HG02840 (cell line): ENCODE measurements around the gene WBP1L.
"Not testable (repeated sequence)": the region's sequence is repeated elsewhere in the genome, so short reads cannot be mapped to it uniquely, and the experiment has no call there.

Experiments
- ATAC-seq: cut with Tn5 transposase; IDR thresholded peaks from one replicate; pipeline ENCODE4 v1.9.1; 2021; ENCODE audit warnings: mild to moderate bottlenecking, moderate library complexity, moderate number of reproducible peaks; ENCODE audit not compliant: unreplicated experiment, low FRiP score

Gene WBP1L

GRCh38 chr10:102743588-102744373, at the start of gene WBP1L:
TSS of gene WBP1L (plus strand) at chr10:102743948. CDS start at chr10:102744054, 106 bp downstream.
- peak; percentile 96 for ATAC-seq

GRCh38 chr10:102695401-102695800, 48.3 kb upstream of the WBP1L start:
- ATAC-seq, result not testable (repeated sequence)

GRCh38 chr10:102696736-102697135, 47.0 kb upstream of the WBP1L start:
- ATAC-seq, result no peak

- ATAC-seq, result no peak
Observed at GRCh38 chr10:102698894-102699293, 44.9 kb upstream of the WBP1L start.

GRCh38 chr10:102701272-102701671, 42.5 kb upstream of the WBP1L start:
- ATAC-seq, result no peak

GRCh38 chr10:102701796-102702195, 42.0 kb upstream of the WBP1L start:
- ATAC-seq, result no peak

GRCh38 chr10:102702742-102703141, 41.0 kb upstream of the WBP1L start:
- ATAC-seq, result no peak

- ATAC-seq, result no peak
Observed at GRCh38 chr10:102704915-102705314, 38.8 kb upstream of the WBP1L start.

- ATAC-seq, result no peak
Observed at GRCh38 chr10:102705531-102705930, 38.2 kb upstream of the WBP1L start.

GRCh38 chr10:102710609-102711008, 33.1 kb upstream of the WBP1L start:
- no peak for ATAC-seq

- ATAC-seq, result no peak
Observed at GRCh38 chr10:102712089-102712488, 31.7 kb upstream of the WBP1L start.

- ATAC-seq, result no peak
Observed at GRCh38 chr10:102712843-102713538, 30.8 kb upstream of the WBP1L start.

GRCh38 chr10:102713539-102713813, 30.3 kb upstream of the WBP1L start:
- no peak for ATAC-seq

- peak; percentile 81 for ATAC-seq
Observed at GRCh38 chr10:102713814-102714620, 29.7 kb upstream of the WBP1L start, which contains the start of gene ARL3. TSS of gene ARL3 (minus strand) at chr10:102714397. CDS start at chr10:102714275, 122 bp downstream.

GRCh38 chr10:102714621-102715455, 28.9 kb upstream of the WBP1L start, which contains the start of gene SFXN2:
TSS of gene SFXN2 (plus strand) at chr10:102714636. CDS start at chr10:102726637, 12,001 bp downstream.
- no peak for ATAC-seq

GRCh38 chr10:102715880-102716279, 27.9 kb upstream of the WBP1L start:
- no peak for ATAC-seq

GRCh38 chr10:102716900-102717565, 26.7 kb upstream of the WBP1L start:
- ATAC-seq, result not testable (repeated sequence)

GRCh38 chr10:102718220-102718619, 25.5 kb upstream of the WBP1L start:
- no peak for ATAC-seq

GRCh38 chr10:102720337-102720736, 23.4 kb upstream of the WBP1L start:
- ATAC-seq, result no peak
